Measurements from ENCODE around the gene RERE.

- TF ChIP-seq, protein P1, sequence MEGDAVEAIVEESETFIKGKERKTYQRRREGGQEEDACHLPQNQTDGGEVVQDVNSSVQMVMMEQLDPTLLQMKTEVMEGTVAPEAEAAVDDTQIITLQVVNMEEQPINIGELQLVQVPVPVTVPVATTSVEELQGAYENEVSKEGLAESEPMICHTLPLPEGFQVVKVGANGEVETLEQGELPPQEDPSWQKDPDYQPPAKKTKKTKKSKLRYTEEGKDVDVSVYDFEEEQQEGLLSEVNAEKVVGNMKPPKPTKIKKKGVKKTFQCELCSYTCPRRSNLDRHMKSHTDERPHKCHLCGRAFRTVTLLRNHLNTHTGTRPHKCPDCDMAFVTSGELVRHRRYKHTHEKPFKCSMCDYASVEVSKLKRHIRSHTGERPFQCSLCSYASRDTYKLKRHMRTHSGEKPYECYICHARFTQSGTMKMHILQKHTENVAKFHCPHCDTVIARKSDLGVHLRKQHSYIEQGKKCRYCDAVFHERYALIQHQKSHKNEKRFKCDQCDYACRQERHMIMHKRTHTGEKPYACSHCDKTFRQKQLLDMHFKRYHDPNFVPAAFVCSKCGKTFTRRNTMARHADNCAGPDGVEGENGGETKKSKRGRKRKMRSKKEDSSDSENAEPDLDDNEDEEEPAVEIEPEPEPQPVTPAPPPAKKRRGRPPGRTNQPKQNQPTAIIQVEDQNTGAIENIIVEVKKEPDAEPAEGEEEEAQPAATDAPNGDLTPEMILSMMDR (IDR thresholded peaks at IDR 0.05; ENCODE audit: borderline replicate concordance, extremely low read depth, low read length, poor library complexity, severe bottlenecking), result no peak
- TF ChIP-seq EZH2 (IDR thresholded peaks at IDR 0.05; ENCODE audit: borderline replicate concordance, low read depth, low read length, severe bottlenecking), result peak; percentile 90
Observed at GRCh38 chr1:8701794-8702471, 115.5 kb downstream of the RERE start.
